Astrocyte of the cerebellum (primary cell): Measurements from ENCODE around the gene DHCR7.

Source experiments
- DNase-seq: peaks from one replicate; pipeline ENCODE4 v3.0.0-alpha.2; 2011; ENCODE audit warnings: low read depth
- H3K4me3 ChIP-seq: 2 replicates; pipeline ENCODE4 v1.5.1; 2011; ENCODE audit warnings: mild to moderate bottlenecking, low read depth, low read length, moderate library complexity
- in situ Hi-C: cut with HindIII; loops from 2 replicates; pipeline ENCODE4 v1.10.0; 2017; ENCODE audit warnings: low sequenced_read_pairs
- TF ChIP-seq, protein P1 (sequence below): IDR thresholded peaks from 2 replicates; pipeline ENCODE4 v1.5.1; 2012; ENCODE audit warnings: low read length, low read depth, moderate library complexity, mild to moderate bottlenecking; ENCODE audit errors: missing control alignments

The DHCR7 gene

DNA sequence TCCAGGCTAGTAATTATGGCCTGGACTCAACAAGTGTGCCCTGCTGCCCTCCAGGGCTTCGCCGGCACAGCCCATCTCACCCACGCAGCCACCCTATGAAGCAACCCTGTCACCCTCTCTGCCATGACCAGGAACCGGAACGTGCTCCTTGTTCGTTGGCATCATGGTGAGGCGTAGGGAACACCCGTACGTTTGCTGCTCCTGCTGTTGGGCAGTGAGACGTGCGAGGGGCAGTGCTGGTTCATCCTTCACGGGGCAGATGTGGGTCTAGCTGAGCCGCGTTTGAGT, 25.5 kb upstream of the DHCR7 start:
- in situ Hi-C loops: no loop called here
- DNase-seq: no peak
- TF ChIP-seq, protein P1, sequence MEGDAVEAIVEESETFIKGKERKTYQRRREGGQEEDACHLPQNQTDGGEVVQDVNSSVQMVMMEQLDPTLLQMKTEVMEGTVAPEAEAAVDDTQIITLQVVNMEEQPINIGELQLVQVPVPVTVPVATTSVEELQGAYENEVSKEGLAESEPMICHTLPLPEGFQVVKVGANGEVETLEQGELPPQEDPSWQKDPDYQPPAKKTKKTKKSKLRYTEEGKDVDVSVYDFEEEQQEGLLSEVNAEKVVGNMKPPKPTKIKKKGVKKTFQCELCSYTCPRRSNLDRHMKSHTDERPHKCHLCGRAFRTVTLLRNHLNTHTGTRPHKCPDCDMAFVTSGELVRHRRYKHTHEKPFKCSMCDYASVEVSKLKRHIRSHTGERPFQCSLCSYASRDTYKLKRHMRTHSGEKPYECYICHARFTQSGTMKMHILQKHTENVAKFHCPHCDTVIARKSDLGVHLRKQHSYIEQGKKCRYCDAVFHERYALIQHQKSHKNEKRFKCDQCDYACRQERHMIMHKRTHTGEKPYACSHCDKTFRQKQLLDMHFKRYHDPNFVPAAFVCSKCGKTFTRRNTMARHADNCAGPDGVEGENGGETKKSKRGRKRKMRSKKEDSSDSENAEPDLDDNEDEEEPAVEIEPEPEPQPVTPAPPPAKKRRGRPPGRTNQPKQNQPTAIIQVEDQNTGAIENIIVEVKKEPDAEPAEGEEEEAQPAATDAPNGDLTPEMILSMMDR: no peak
- H3K4me3 ChIP-seq: no peak overlapping the region

DNA sequence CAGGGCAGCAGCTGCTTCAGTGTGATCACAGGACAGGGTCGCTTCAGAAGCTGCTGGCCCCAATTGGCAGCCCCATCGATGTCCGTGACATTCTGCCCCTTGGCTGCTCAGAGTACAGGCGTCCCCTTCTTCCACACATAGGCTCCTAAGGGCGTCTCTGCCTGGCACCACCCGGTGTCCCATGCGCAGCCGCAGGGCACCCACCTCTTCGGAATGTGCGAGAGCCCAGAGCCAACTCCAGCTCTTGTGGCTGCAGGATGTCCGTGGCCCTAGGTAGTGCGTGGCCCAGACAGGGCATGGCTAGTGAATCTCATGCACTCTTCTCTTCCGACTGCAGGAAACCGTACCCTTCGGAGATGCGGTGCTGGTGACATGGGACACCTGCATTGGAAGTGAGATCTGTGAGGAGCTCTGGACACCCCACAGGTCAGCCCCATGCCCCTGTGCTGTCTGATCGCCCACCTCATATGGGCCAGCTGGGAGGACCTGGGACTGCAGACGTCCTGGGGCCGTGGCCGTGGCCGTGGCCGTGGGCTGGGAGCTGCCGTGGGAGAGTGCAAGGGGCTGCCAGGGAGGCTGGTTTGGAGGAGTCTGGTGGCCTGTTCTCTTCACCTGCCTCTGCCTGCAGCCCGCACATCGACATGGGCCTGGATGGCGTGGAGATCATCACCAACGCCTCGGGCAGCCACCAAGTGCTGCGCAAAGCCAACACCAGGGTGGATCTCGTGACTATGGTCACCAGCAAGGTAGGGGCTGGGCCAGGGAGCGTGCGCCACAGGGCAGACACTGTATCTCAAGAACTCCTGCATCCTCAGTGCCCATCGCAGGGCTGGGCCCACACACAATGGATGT, 25.0 kb upstream of the DHCR7 start:
- in situ Hi-C loops: no loop called here
- TF ChIP-seq, protein P1: no peak
- DNase-seq: no peak
- H3K4me3 ChIP-seq: no peak overlapping the region

DNA sequence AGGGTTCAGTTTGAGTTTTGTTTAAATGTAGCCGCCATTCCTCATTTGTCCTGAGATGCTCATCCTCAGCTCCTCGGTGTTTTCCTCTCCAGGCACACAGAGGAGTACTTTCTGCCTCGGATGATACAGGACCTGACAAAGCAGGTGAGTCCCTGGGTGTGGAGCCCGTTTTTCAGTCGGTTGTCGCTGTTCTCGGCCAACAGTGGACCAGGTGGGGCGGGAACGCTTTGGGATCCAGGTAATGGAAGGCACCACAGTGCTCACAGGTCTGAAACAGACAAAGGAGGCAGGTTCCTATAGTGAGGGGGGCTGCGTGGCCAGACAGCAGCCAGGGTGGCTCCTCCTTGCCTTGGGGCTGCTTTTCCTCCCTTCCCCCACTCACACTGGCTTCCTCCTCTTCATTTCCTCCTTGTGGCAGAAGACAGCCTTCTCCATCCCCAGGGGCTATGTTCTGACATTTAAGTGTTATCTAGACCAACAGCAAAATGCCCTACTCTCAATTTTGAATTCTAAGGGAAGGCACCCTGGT, 24.2 kb upstream of the DHCR7 start:
- no peak overlapping the region for H3K4me3 ChIP-seq
- TF ChIP-seq, protein P1: no peak
- in situ Hi-C loops: no loop called here
- DNase-seq: no peak

DNA sequence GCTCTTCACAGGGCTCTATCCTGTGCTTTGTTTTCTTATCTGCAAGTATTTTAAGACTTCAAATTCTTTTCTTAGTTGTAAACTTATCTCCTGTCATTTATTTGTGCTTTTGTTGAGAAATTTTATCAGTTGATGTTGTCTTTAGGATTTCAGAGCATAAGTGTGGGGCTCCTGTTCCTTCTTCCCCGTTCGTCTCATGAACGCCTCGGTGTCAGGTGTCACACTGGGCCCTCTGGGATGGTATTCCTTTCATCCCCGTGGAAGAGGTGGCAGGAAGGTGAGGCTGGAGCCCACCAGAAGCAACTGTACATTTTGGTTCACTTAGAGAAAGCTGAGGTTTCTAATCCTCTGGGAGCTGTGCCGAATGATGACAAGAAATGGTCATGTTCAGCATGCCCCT, 22.8 kb upstream of the DHCR7 start:
- in situ Hi-C loops: no loop called here
- TF ChIP-seq, protein P1: no peak
- no peak for DNase-seq
- no peak overlapping the region for H3K4me3 ChIP-seq

DNA sequence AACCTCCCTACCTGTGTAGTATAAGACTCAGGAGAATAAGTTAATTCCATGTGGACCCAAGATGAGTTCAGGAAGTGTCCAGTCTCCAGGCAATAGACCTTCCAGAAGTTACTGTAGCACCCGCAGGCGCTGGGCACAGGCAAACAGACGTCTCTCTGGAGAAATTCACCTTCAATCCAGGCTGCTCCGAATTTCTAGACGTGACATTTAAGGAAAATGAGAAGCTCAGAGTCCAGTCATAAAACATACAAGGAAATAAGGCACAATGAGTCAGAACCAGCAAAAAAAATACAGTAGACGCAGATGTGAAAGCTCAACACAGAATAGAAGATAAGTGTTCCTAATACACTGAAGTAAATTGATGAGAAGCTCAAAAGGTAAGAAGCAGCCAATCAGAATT, 19.0 kb upstream of the DHCR7 start:
- in situ Hi-C loops: no loop called here
- no peak overlapping the region for H3K4me3 ChIP-seq
- TF ChIP-seq, protein P1: no peak
- DNase-seq: no peak

DNA sequence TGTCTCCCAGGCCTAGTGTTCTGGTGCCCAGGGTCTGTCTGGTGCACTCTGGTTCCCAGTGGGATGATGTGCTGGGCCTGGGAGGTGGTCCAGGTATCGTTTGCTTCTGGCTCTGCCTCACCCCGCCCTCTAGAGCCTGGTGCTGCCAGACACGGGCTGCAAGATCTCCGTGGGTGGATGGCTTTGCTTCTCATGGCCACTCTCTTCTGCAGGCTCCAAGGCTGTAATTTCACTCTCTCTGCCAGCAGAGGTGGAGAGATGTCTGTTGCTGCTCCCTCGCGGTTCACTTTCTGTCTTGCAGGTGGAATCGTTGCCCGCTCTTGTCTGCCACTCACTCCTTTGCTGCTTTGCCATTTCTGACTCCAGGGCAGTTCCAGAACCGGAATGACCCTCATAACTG, 18.2 kb upstream of the DHCR7 start:
- in situ Hi-C loops: no loop called here
- no peak for DNase-seq
- TF ChIP-seq, protein P1: no peak
- H3K4me3 ChIP-seq: no peak overlapping the region
